Cardiac atrium fibroblast (primary cell): ENCODE results near the gene KCNJ4. TPM values are rescaled to one million over a fixed set of nuclear protein-coding genes. Genes with fewer than 3 reads are reported as not detected.

Experiments used
- total RNA-seq: library from RNA; depleted of rRNA; stranded (reverse); fragments of >200 nt; gene quantifications from 2 replicates; pipeline ENCODE4 v1.2.3, GENCODE V29; 2015

KCNJ4 gene
- total RNA-seq, result not detected in 2 replicates

GRCh38 chr22:38455076-38455529 is at the start of gene KCNJ4:
TSS of gene KCNJ4 (minus strand) at chr22:38455199. CDS start at chr22:38428132, 27,067 bp downstream.

GRCh38 chr22:38467904-38468442 is 13.0 kb upstream of the KCNJ4 start, which contains the start of gene KDELR3:
TSS of gene KDELR3 (plus strand) at chr22:38468096. CDS start at chr22:38468234, 138 bp downstream.

Other genes with a start within 250 kb of the KCNJ4 start
- 62.6 and 80.5 TPM in 2 replicates for gene TMEM184B, start 182.2 kb downstream of the KCNJ4 start, total RNA-seq
- 102 and 123 TPM in 2 replicates for gene CSNK1E, start 137.8 kb downstream of the KCNJ4 start, total RNA-seq
- 183 and 192 TPM in 2 replicates for gene KDELR3, start 12.9 kb upstream of the KCNJ4 start, total RNA-seq
- gene DDX17, start 51.1 kb upstream of the KCNJ4 start, total RNA-seq, result 223 and 266 TPM in 2 replicates
- gene DMC1, start 115.0 kb upstream of the KCNJ4 start, total RNA-seq, result under 0.01 TPM in 1 of 2 replicates, not detected in the other
- gene FAM227A, start 201.2 kb upstream of the KCNJ4 start, total RNA-seq, result 0.65 and 0.90 TPM in 2 replicates
- gene CBY1, start 201.4 kb upstream of the KCNJ4 start, total RNA-seq, result 10.2 and 16.4 TPM in 2 replicates
- 42.8 and 47.3 TPM in 2 replicates for gene TOMM22, start 226.8 kb upstream of the KCNJ4 start, total RNA-seq
- gene JOSD1, start 245.7 kb upstream of the KCNJ4 start, total RNA-seq, result 49.6 and 52.0 TPM in 2 replicates